HAP-1 (cell line): ENCODE measurements around the gene SYNM.

ENCODE experiments used
- DNase-seq, 2 experiments: peaks; one replicate each; pipeline ENCODE4 v3.0.0-alpha.2; 2016 to 2020; ENCODE audit warnings: low spot score in 2 of 2
- H3K27me3 ChIP-seq: fragments of 250-450 bp; sonication (Bioruptor Pico); 2 replicates; pipeline ENCODE4 v1.5.1; 2020; ENCODE audit warnings: low read depth, mild to moderate bottlenecking, moderate library complexity
- H3K36me3 ChIP-seq: fragments of 250-450 bp; sonication (Bioruptor Pico); replicated peaks from 2 replicates; pipeline ENCODE4 v1.5.1; 2020; ENCODE audit warnings: mild to moderate bottlenecking
- H3K4me1 ChIP-seq: fragments of 250-450 bp; sonication (Bioruptor Pico); 2 replicates; pipeline ENCODE4 v1.5.1; 2020; ENCODE audit warnings: mild to moderate bottlenecking
- H3K4me3 ChIP-seq: fragments of 250-450 bp; sonication (Bioruptor Pico); 2 replicates; pipeline ENCODE4 v1.5.1; 2020; ENCODE audit warnings: mild to moderate bottlenecking, moderate library complexity
- H3K9me3 ChIP-seq: fragments of 250-450 bp; sonication (Bioruptor Pico); 2 replicates; pipeline ENCODE4 v1.5.1; 2020; ENCODE audit warnings: mild to moderate bottlenecking, moderate library complexity
- in situ Hi-C: fragments of 300-500 bp; cut with MboI; formaldehyde crosslinking; loops from 3 replicates; pipeline ENCODE4 v1.14.3; 2020; ENCODE audit warnings: low sequenced_read_pairs, inconsistent platforms, mixed read lengths

The SYNM gene

DNA sequence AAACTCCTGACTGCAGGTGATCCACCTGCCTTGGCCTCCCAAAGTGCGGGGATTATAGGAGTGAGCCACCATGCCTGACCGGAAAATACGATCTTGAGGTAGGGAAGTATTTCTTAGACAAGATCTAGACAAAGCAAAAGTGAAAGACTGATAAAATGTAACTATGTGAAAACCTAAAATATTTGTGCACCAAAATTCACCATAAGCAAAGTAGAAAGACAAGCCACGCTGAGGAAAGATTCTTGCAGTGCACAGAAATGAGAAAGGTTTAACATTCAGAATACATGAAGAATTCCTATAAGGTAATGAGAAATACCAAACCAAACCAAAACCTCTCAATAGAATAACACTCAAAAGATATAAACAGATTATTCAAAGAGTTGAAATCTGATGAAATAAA lies 35.7 kb downstream of the SYNM start:
- no peaks in the 10 kb centered on the region for H3K9me3 ChIP-seq
- in situ Hi-C loops, result no loop called here
- no peaks in the 10 kb centered on the region for H3K36me3 ChIP-seq
- no peak overlapping the region for H3K4me3 ChIP-seq
- peaks cover 27% of the 10 kb centered on the region for H3K4me1 ChIP-seq
- no peak for DNase-seq
- H3K27me3 ChIP-seq, result no peaks in the 10 kb centered on the region

DNA sequence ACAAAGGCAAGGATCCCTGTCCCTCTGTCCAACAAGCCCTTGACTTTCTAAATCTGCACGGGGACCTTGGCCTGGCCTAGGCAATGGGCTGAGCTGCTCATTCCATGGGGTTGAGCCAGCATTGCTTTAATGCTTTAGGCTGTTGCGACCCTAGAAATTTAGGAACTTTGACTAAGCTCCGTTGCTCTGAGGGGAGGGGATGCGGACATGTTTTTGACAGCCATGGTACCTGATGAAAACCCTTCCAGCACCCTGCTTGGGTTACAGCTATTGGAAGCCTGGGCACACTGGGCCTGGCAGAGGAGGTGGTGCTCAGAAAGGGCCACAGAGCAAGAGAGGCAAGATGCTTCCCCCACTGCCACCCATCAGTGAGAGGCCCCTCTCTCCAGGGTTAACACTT lies 37.1 kb downstream of the SYNM start:
- Histone ChIP-seq H3K4me3 (no peak overlapping the region), H3K27me3 (no peaks in the 10 kb centered on the region), H3K9me3 (no peaks in the 10 kb centered on the region), H3K4me1 (peaks cover 27% of the 10 kb centered on the region), H3K36me3 (no peaks in the 10 kb centered on the region)
- no peak for DNase-seq
- in situ Hi-C loops, result no loop called here

DNA sequence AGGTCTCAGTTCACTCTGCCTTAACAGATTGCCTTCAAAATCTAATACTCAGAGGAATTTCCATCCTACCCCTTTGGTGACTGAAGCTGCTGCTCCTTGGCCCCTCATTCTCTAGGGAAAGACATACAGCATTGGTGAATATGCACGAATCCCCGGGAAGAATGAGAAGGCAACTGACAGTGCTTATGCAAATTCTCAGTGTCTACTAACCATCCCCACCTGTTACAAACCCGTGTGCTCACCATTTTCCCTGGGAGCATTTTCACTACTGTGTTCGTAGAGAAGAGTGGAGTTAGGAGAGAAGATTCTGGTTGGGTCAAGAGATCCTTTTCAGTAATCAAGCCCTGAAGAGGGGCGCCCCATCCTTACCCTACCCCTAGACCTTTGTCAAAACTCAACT lies 37.7 kb downstream of the SYNM start:
- Histone ChIP-seq H3K36me3 (no peaks in the 10 kb centered on the region), H3K4me3 (no peak overlapping the region), H3K4me1 (peaks cover 28% of the 10 kb centered on the region), H3K27me3 (no peaks in the 10 kb centered on the region), H3K9me3 (no peaks in the 10 kb centered on the region)
- no peak for DNase-seq
- in situ Hi-C loops, result no loop called here

DNA sequence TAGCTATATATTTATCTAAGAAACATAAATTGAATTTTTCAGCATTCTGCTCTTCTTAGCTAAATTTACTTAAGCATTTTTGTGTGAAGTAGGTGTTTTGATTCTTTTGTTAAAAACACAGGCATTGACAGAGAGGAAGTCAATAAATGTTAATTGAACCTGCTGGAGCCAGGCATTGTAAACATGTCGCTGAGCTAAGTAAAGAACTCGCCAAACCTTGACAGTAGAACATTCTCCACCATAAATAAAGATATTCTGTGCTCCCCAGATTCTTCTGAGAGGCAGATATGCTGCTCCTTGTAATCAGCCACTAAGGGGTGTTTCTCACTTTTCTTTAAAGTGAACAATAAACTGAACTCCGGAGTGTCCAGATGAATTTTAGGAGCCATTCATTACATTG lies 38.4 kb downstream of the SYNM start:
- Histone ChIP-seq H3K36me3 (no peaks in the 10 kb centered on the region), H3K4me3 (no peak overlapping the region), H3K27me3 (no peaks in the 10 kb centered on the region), H3K9me3 (no peaks in the 10 kb centered on the region), H3K4me1 (peaks cover 32% of the 10 kb centered on the region)
- in situ Hi-C loops, result no loop called here
- peak in 1 of 2 experiments; percentile 14 for DNase-seq

DNA sequence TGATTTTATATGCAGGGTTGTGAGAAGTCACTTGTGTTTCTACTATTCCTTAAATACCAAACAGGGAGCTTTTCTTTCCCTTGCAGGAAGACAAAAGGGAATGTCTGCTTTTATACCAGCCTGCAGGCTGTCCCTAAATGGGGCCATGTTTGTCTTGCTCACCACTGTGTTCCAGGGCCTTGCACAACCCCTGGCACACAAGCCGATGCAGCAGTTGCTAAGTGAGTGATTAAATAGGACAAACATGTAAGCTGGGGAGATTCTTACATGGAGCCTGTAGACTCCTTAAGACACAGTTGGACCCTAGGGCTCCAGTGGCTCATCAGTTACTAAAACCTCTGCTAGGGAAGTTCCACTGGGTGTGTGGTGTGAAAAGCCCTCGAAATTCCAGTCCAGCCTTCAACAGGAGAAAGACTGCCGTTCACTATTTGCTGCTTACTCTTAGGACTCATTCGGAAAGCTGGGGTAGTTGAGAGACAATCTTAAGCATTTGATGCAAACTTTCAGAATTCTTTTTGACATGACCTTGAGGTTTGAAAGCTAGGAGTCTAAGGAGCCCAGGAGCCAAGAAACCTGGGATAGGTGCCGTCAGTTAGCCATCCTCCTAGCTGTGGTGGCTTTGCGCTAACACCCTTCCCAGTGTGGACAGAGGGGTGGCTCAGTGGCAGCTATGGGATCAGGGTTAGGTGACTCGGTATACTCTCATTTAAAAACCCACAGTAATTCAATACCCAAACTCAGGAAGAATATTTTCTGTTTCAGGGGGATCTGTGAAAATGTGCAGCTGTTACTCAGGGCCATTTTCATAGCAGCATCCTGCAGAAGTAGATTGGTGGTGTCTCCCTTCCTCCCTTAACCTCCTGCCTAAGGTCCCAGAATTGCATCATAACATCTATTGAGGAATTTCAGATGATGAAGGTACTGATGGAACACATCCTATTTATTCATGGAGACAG lies 39.1 kb downstream of the SYNM start:
- Histone ChIP-seq H3K27me3 (no peaks in the 10 kb centered on the region), H3K4me1 (peaks cover 32% of the 10 kb centered on the region), H3K4me3 (no peak overlapping the region), H3K36me3 (no peaks in the 10 kb centered on the region), H3K9me3 (no peaks in the 10 kb centered on the region)
- in situ Hi-C loops, result no loop called here
- DNase-seq, result peak in 1 of 2 experiments; percentile 18

DNA sequence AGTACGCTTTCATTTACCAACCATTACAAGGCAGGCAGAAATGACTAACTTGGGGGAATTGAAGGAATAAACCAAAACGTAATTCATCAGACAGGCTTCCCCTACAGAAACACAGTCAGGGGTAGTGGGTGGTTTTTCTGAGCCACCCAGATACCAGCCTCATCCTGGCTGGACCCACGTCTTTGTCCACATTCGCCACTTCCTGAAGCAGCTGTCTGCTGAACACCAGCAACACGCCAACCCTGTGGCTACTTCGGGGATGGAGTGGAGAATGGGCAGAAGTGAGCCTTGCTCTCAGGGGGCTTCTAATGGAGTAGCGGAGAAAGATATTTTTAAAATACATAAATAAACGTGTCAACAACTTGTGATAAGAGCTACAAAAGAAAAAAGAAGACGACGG lies 40.1 kb downstream of the SYNM start:
- no peaks in the 10 kb centered on the region for H3K27me3 ChIP-seq
- peaks cover 32% of the 10 kb centered on the region for H3K4me1 ChIP-seq
- H3K36me3 ChIP-seq, result no peaks in the 10 kb centered on the region
- no peak overlapping the region for H3K4me3 ChIP-seq
- DNase-seq, result no peak
- no peaks in the 10 kb centered on the region for H3K9me3 ChIP-seq
- in situ Hi-C loops, result no loop called here

DNA sequence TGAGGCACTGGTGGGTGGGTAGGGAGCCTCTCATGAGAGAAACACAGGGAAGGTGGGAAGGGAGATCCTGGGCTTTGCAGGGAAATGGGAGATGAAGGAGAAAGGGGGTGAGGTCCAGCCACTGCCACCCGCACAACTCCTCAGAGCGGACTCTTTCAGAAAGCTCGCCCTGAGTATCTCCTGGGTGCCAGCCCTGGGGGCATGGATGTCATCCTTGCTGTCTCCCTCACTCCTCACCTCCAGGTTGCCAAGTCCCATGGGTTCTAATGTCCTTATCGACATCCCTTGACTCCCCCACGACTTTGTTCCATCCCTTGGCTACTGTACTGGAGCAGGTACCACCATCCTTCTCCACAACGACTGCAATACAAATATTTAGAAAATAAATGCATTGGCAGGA lies 40.9 kb downstream of the SYNM start:
- Histone ChIP-seq H3K4me1 (peaks cover 32% of the 10 kb centered on the region), H3K27me3 (no peaks in the 10 kb centered on the region), H3K4me3 (no peak overlapping the region), H3K36me3 (no peaks in the 10 kb centered on the region), H3K9me3 (no peaks in the 10 kb centered on the region)
- in situ Hi-C loops, result no loop called here
- no peak for DNase-seq

DNA sequence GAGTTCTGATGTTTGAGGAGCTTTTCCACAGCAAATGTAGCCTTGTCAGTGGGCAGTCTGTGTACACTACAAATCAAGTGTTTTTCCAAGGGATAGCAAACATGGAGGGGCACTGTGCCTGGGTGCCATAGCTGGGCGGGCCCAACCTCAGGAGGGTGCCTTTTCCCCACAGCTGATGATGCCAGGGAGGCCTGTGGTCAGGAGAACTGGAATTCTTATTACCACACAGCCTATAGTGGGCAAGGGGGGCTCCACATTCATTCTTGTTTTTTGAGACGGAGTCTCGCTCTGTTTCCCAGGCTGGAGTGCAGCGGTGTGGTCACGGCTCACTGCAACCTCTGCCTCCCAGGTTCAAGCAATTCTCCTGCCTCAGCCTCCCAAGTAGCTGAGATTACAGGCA lies 41.8 kb downstream of the SYNM start:
- DNase-seq, result no peak
- in situ Hi-C loops, result no loop called here

DNA sequence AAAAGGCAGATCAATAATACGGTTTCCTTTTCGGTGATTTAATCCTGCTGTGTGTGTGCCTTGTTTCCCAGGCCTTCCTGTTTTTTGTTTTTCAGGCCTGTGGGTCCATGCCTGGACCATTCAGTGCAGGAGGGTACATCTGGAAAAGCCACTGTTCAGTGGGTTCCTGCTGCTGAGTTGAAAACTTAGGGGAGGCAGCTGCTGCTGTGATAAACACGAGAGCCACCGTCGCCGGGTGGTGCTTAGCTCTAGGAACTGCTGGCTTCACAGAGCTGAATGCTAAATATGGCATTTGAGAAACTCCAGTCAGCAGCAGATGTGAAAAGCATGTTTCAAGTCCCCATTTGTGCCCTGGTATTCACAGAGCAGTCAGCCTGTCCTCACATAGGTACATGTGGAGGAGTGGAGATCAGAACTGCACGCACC lies 44.0 kb downstream of the SYNM start:
- in situ Hi-C loops, result no loop called here
- Histone ChIP-seq H3K4me3 (no peak overlapping the region), H3K36me3 (no peaks in the 10 kb centered on the region), H3K4me1 (peaks cover 18% of the 10 kb centered on the region), H3K27me3 (no peaks in the 10 kb centered on the region), H3K9me3 (no peaks in the 10 kb centered on the region)
- DNase-seq, result no peak

More for the DNA sequence above, 41.8 kb downstream of the SYNM start:
- Histone ChIP-seq H3K4me1 (peaks cover 28% of the 10 kb centered on the region), H3K27me3 (no peaks in the 10 kb centered on the region), H3K9me3 (no peaks in the 10 kb centered on the region), H3K4me3 (no peak overlapping the region), H3K36me3 (no peaks in the 10 kb centered on the region)

DNA sequence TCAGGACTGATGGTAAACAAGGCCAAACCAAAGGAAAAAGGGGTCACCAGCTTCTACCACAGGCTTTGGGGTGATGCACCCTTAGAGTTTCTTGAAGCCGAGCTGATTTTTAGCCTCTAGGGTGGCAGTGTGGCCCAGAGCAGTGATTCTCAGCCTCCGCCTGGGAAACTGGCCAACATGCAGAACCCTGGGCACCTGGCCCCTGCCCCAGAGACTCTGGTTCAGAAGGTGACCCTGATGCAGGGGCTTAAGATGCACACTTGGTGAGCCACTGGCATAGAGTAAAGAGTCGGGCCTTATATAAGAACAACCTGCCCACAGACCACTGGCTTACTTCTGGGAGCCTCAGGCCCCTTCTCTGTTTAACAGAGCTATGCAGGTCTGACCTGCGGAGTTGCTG lies 44.5 kb downstream of the SYNM start:
- Histone ChIP-seq H3K9me3 (no peaks in the 10 kb centered on the region), H3K4me1 (peaks cover 18% of the 10 kb centered on the region), H3K4me3 (no peak overlapping the region), H3K36me3 (no peaks in the 10 kb centered on the region), H3K27me3 (no peaks in the 10 kb centered on the region)
- in situ Hi-C loops, result no loop called here
- no peak for DNase-seq

DNA sequence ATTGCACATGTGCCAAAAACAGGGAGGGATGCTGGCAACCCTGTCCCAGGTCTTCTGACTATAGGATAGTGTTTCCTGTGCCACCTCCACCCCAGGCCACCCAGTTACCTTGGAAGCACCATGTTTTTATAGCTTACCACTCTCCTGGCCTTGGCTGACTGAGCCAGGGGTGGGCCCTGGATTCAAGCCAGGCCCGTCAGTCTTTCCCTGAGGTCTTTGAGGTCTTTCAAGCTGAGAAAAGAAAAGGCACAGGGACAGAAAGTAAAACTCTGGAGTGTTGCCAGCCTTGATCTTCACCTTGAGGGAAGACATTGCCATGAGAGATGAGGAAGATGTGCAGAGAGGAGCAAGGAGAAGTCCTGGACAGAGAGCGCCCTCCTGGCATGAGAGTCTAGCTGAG lies 46.3 kb downstream of the SYNM start:
- no peaks in the 10 kb centered on the region for H3K9me3 ChIP-seq
- no peaks in the 10 kb centered on the region for H3K27me3 ChIP-seq
- H3K4me3 ChIP-seq, result no peak overlapping the region
- H3K4me1 ChIP-seq, result peaks cover 21% of the 10 kb centered on the region
- in situ Hi-C loops, result no loop called here
- no peaks in the 10 kb centered on the region for H3K36me3 ChIP-seq
- DNase-seq, result no peak

DNA sequence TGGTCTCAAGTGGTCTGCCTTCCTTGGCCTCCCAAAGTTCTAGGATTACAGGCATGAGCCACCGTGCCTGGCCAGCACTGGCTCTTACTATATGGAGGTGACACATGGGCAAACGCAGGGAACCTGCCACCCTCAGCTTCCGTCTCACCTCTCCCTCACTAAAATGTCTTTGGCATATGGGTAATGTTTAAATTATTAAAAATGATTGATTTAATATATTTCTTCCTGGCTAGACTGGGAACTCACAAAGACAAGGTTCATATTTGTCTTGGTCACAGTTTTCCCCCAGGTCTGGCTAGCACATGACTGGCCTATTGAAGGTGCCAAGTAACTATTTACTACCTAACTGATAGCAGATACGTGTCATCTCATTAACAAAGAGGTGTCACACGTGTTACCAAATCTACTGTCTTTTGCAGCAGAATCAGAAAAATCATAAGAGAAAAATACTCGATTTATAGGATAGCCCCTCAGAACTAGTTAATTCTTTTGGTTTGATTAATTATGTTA lies 48.2 kb downstream of the SYNM start:
- Histone ChIP-seq H3K4me1 (peaks cover 15% of the 10 kb centered on the region), H3K36me3 (no peaks in the 10 kb centered on the region), H3K9me3 (no peaks in the 10 kb centered on the region), H3K4me3 (no peak overlapping the region), H3K27me3 (no peaks in the 10 kb centered on the region)
- in situ Hi-C loops, result no loop called here
- no peak for DNase-seq

DNA sequence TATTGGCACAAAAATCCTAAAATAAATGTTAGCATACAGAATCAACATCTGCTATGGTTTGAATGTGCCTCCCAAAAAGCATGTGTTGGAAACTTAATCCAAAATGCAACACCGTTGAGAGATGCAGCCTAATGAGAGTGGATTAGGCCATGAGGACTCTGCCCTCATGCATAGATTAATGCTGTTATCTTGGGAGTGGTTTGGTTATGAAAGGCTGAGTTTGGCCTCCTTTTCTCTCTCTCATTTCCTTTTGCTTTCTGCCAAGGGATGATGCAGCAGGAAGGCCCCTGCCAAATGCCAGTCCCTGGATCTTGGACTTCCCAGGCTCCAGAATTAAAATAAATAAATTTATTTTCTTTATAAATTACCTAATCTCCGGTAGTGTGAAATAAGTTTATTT lies 49.4 kb downstream of the SYNM start:
- H3K4me1 ChIP-seq, result peaks cover 15% of the 10 kb centered on the region
- no peaks in the 10 kb centered on the region for H3K9me3 ChIP-seq
- H3K36me3 ChIP-seq, result no peaks in the 10 kb centered on the region
- in situ Hi-C loops, result no loop called here
- no peaks in the 10 kb centered on the region for H3K27me3 ChIP-seq
- H3K4me3 ChIP-seq, result no peak overlapping the region
- peak in 1 of 2 experiments; percentile 29 for DNase-seq

DNA sequence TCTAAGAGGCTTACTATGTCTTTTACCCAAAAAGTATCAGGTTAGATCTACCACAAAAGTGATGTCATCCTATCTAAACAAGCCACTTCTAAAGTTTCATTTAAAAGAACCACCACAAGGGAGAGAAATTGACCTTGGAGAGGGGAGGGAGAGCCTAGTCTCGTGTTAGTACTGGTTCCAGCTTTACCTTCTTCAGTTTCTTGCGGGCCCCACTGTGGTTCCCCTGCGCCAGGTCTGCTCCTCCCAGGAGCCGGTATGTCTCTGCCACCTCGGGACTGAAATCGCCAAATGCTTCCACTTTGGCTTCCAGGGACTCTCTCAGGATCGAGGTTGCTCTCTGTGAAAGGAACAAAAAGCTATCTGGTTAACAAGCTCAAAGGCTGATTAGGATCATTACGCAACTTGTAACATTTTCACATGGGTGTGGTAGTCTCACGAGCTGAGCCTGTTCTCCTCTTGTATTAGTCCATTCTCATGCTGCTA lies 51.1 kb downstream of the SYNM start:
- no peak overlapping the region for H3K4me3 ChIP-seq
- no peaks in the 10 kb centered on the region for H3K36me3 ChIP-seq
- peaks cover 15% of the 10 kb centered on the region for H3K4me1 ChIP-seq
- in situ Hi-C loops, result no loop called here
- H3K9me3 ChIP-seq, result no peaks in the 10 kb centered on the region
- H3K27me3 ChIP-seq, result no peaks in the 10 kb centered on the region
- no peak for DNase-seq
